HG03045 (cell line): ENCODE results near the gene MYOM1.
"Not testable (repeated sequence)": the region's sequence is repeated elsewhere in the genome, so short reads cannot be mapped to it uniquely, and the experiment has no call there.

Experiments
- ATAC-seq: cut with Tn5 transposase; IDR thresholded peaks from one replicate; pipeline ENCODE4 v1.9.1; 2021; ENCODE audit warnings: mild to moderate bottlenecking, moderate library complexity; ENCODE audit not compliant: unreplicated experiment

Gene MYOM1

GRCh38 chr18:3061581-3062312, 158.0 kb downstream of the MYOM1 start:
- no peak for ATAC-seq

GRCh38 chr18:3060667-3061580, 158.8 kb downstream of the MYOM1 start:
- no peak for ATAC-seq

- no peak for ATAC-seq
Observed at GRCh38 chr18:3059272-3059671, 160.5 kb downstream of the MYOM1 start.

- ATAC-seq = no peak
Observed at GRCh38 chr18:3058328-3059191, 161.2 kb downstream of the MYOM1 start.

- ATAC-seq = no peak
Observed at GRCh38 chr18:3057526-3057925, 162.2 kb downstream of the MYOM1 start.

GRCh38 chr18:3056311-3056710, 163.5 kb downstream of the MYOM1 start:
- no peak for ATAC-seq

GRCh38 chr18:3055816-3056215, 164.0 kb downstream of the MYOM1 start:
- no peak for ATAC-seq

GRCh38 chr18:3055186-3055728, 164.5 kb downstream of the MYOM1 start:
- no peak for ATAC-seq

- no peak for ATAC-seq
Observed at GRCh38 chr18:3054780-3055179, 165.0 kb downstream of the MYOM1 start.

GRCh38 chr18:3054214-3054613, 165.6 kb downstream of the MYOM1 start:
- ATAC-seq = no peak

- ATAC-seq = no peak
Observed at GRCh38 chr18:3053081-3053480, 166.7 kb downstream of the MYOM1 start.

- ATAC-seq = no peak
Observed at GRCh38 chr18:3052411-3052758, 167.4 kb downstream of the MYOM1 start.

- no peak for ATAC-seq
Observed at GRCh38 chr18:3051718-3052410, 167.9 kb downstream of the MYOM1 start.

GRCh38 chr18:3049897-3050454, 169.8 kb downstream of the MYOM1 start:
- not testable (repeated sequence) for ATAC-seq

- no peak for ATAC-seq
Observed at GRCh38 chr18:3048820-3049349, 170.9 kb downstream of the MYOM1 start.

- no peak for ATAC-seq
Observed at GRCh38 chr18:3048121-3048520, 171.6 kb downstream of the MYOM1 start.

GRCh38 chr18:3046216-3046808, 173.5 kb downstream of the MYOM1 start:
- ATAC-seq = no peak

GRCh38 chr18:3044931-3045698, 174.7 kb downstream of the MYOM1 start:
- no peak for ATAC-seq

GRCh38 chr18:3042379-3042778, 177.4 kb downstream of the MYOM1 start:
- no peak for ATAC-seq
